Limb (tissue), 2 donors: ENCODE data around the gene HK1.

Experiments used
- DNase-seq, 2 donors: peaks; one replicate each; pipeline ENCODE4 v3.0.0-alpha.2; 2016; ENCODE audit errors: extremely low spot score in 2 of 2

Gene HK1

GRCh38 chr10:69418052-69418752 lies 139.9 kb downstream of the HK1 start:
- no peak for DNase-seq

GRCh38 chr10:69419096-69419743 lies 140.9 kb downstream of the HK1 start:
- DNase-seq: no peak

GRCh38 chr10:69419744-69420126 lies 141.4 kb downstream of the HK1 start:
- DNase-seq: no peak

DNA sequence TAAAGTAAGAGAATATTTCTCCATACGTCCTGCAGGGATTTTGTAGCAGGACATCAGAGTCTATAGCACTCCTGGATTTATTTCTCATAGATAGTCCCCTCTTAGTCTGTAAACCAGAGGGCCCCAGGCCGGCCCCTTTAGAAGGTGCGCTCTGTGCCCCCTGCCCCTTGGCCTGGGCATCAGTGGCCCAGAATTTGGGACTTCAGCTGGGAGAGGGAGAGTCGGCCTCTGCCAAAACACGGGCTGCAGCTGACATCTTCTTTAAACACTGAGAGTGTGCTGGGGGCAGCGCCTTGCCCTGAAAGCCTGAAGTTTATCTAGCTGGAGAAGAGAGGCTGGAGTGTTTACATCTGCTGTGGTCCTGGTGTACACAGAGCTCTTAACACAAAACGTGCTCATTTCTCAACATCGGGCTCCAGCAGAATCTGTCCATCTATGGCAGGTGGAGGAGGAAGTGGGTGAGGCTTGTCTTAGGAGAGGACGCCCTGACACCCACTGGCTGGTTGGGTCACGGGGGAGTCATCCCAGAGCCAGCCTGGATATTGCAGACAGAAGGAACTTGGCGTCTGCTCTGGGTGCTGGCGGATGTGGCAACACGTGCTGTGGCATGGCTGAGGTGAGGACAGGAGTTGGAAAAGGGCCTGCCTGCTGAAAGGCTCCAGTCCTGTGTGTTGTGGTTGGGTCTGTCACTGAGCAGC lies 143.5 kb downstream of the HK1 start:
- DNase-seq: no peak

DNA sequence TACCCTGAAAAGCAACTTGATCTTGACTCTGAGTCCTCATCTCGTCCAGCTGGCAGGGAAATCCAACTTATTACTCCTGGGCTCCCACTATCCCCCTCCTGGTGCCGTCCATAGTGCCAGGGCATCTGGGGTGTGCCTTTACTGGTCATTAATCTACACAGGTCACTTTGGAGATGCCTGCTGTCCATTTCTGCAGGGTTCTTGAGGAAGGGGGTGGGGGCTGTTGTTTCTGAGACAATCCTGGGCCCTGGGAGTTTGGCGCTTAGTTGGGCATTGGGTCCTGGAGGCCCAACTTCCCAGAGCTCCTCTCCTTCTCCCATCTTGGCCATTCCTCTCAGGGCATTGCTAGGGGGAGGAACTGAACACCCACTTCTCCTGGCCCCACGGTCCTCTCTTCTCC lies 144.4 kb downstream of the HK1 start:
- no peak for DNase-seq

DNA sequence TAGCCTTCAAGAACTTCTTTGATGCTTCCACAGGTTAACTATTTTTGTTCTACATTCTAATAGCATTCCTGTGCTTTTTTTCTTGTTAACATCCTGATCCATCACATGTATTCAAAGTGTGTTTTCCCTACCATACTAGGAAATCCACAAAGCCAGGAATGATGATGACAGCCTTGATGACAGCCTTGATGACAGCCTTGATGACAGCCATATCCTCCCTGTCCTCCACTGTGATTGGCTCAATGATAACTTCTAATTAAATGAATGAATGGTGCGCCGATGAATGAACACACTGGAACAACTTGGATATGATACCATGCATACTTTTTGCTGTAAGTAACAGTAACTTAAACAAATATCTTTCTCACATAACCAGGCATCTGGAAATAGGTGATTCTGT lies 146.7 kb downstream of the HK1 start:
- no peak for DNase-seq

GRCh38 chr10:69425511-69426298 lies 147.4 kb downstream of the HK1 start:
- DNase-seq: no peak

DNA sequence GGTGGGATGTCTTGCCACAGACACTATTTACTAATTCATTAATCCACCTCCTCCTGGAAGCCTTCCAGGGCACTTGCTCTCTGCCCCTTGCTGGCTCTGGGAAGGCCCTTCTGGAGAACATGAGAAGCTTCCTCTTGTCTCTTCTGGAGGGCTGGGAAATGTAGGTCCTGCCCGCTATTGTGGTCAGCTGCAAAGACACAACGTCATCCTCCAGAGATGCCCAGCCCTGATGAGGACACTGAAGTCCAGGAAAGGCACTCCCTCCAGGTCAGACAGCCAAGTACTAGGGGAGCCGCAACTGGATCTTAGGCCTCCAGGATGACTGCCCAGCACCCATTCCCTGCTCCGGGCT lies 148.1 kb downstream of the HK1 start:
- DNase-seq: no peak

DNA sequence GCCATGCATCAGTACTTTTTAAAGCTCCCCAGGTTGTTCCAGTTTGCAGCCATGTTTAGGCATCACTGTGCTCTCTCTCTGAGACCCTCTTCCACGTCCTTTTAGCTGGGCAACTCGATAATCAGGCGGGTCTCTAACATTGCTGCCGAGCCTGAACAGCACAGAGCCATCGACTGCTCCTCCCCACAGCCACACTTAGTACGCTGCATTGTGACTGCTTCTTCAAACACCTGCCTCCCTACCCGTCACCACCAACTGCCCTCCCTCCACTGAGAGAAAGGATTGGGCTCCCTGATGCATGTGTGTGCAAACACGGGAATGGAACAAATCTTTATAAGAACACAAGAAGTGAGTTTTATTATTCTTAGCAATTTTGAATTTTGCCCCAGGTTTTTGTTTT lies 149.9 kb downstream of the HK1 start:
- DNase-seq: no peak

GRCh38 chr10:69434169-69434568 lies 155.9 kb downstream of the HK1 start:
- no peak for DNase-seq

- no peak for DNase-seq
Observed at GRCh38 chr10:69434926-69435325, 156.6 kb downstream of the HK1 start.

DNA sequence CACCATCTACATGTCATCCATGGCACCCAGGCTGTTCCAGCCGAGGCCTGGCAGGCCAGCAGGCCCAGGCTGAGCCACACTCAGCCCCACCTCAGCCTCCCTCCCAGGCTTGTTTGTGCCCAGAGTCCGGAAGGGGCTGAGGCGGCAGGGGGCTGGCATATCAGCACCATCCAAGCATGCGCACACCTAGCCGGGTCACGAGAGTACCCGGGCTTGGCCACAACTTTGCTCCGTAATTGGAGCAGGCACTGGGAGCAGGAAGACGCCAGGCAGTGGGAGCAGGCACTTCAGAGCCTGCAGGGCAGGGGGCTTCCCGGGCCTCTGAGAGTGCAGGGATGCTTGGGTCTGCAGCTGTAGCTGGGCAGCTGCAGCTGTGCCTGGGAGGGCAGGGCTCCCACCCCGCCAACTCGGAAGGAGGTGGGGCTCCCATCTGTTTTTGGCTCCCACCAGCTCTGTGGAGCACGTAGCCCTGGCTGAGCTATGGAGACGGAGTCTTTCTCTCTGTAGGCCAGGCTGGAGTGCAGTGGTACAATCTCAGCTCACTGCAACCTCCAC lies 157.7 kb downstream of the HK1 start:
- no peak for DNase-seq

DNA sequence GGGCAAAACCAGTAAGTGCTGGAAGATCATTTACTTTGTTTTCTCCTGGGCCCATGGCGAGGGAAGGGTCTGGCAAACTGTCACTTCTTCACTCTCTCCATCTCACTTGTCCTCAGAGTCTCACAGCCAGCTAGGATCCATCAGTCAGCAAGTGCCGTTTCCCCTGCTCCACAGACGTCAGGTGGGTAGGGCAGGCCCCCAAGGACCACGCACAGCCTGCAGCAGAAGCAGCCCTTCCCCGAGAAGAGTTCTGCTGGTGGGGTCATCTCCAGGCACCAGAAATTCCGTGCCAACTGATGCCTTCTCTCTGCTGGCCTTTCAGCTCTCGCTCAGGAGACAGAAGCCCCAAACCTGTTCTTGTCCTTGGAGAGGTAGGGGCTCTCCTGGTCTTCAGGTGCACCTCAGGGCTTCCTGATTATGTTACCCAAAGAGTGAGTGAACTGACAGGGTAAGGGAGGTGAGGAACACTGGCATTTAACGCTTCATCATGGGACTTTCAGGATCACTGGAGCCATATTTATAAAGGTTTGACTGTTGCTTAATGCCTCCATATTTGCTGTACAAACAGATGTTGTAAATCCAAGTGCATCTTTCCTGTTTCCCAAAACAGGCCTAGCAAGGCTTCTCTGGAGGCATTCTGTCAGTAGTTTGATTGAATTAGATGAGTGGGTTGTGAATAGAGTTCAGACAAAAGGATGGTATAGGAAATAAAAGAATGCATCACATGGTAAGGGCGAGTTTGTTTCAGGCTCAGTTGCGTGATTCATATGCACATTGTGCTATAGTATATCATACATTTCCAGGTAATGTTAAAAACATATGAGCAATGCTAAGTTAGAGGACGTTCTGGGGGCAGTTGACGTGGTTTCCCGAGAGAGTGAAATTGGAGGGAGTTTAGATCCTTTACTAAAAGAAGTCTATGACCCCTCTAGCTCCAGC lies 159.3 kb downstream of the HK1 start:
- DNase-seq: no peak

- DNase-seq: no peak
Observed at GRCh38 chr10:69438536-69439349, 160.4 kb downstream of the HK1 start.

- DNase-seq: no peak
Observed at GRCh38 chr10:69439350-69439739, 161.0 kb downstream of the HK1 start.

GRCh38 chr10:69439813-69440506 lies 161.7 kb downstream of the HK1 start:
- DNase-seq: no peak

DNA sequence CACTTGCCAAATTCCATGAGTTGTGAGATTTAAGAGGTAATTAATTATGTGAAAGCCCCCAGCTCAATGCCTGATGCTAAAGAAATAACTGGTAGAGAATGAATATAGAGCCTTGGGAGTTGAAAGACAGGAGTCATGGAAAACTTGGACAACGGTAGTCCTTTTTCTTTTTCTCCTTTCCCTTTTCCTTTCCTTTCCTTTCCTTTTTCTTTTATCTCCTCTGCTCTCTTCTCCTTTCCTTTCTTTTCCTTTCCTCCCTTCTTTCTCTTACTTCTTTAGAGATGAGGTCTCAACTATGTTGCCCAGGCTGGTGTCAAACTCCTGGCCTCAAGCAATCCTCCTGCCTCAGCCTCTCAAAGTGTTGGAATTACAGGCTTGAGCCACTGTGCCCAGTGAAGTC lies 165.1 kb downstream of the HK1 start:
- no peak for DNase-seq

- DNase-seq: no peak
Observed at GRCh38 chr10:69445041-69445440, 166.7 kb downstream of the HK1 start.

GRCh38 chr10:69446229-69446628 lies 167.9 kb downstream of the HK1 start:
- DNase-seq: no peak
